Activated CD8-positive, alpha-beta memory T cell treated with anti-CD3 and anti-CD28 coated beads for 1 hour (primary cell): Measurements from ENCODE around the gene STN1.

Experiments
- DNase-seq, 2 donors: peaks; one replicate each; pipeline ENCODE4 v3.0.0-alpha.2; 2020; ENCODE audit warnings: low read depth in 1 of 2; ENCODE audit errors: extremely low read depth in 1 of 2

The STN1 gene

GRCh38 chr10:103832806-103833205 lies 85.2 kb downstream of the STN1 start:
- no peak for DNase-seq
